Neuron (in vitro differentiated cells): Measurements from ENCODE around the gene PDSS2.

ENCODE experiments used
- H2AFZ ChIP-seq: one replicate; pipeline ENCODE4 v1.6.1; 2013; ENCODE audit warnings: low read depth, mild to moderate bottlenecking, inconsistent platforms, low read length, moderate library complexity
- H3K27me3 ChIP-seq: one replicate; pipeline ENCODE4 v1.6.1; 2013; ENCODE audit warnings: low read length; ENCODE audit not compliant: insufficient read depth
- H3K36me3 ChIP-seq: one replicate; pipeline ENCODE4 v1.6.1; 2013; ENCODE audit warnings: low read length; ENCODE audit not compliant: insufficient read depth
- H3K4me1 ChIP-seq: one replicate; pipeline ENCODE4 v1.6.1; 2013; ENCODE audit warnings: low read length; ENCODE audit not compliant: insufficient read depth
- H3K4me3 ChIP-seq: 2 replicates; pipeline ENCODE4 v1.5.1; 2013; ENCODE audit warnings: mild to moderate bottlenecking, low read length, moderate library complexity
- H3K9me3 ChIP-seq: one replicate; pipeline ENCODE4 v1.6.1; 2013; ENCODE audit warnings: low read length

The PDSS2 gene

DNA sequence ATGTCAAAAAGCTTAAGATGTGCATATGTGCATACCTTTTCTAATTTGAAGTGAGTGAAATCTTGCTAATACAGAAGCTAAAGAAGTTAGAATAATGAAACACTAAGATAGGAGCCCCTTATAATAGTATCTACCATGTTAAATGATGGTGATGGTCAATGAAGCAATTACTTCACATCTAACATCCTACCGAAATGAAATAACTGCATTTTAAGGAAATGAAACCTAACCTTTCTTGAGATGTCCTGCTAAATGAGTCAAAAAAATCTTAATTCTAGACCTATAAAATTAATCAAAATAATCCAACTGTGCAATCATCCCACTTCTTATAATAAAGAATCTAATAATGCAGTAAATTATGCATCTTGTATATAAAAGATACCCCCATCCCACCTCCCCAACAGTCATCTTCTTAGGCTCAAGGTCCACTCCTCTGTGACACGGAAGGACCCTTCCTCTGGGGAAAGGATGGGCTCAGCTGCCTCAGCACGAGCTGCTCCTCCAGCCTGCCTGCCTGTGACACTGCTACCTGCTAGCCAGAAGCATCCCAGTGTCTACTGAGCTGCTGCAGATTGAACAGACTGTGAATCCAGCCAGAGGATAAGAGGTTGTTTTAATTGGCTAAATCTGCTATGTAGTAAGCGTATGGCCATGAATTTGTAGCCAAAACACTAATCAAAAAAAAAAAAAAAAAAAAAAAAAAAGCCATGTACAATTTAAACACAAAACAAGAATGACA is 214.5 kb downstream of the PDSS2 start:
- Histone ChIP-seq H3K4me1 (peaks cover 3% of the 10 kb centered on the region), H3K27me3 (no peaks in the 10 kb centered on the region), H3K9me3 (no peaks in the 10 kb centered on the region), H3K36me3 (no peaks in the 10 kb centered on the region), H2AFZ (no peak overlapping the region), H3K4me3 (no peak overlapping the region)

DNA sequence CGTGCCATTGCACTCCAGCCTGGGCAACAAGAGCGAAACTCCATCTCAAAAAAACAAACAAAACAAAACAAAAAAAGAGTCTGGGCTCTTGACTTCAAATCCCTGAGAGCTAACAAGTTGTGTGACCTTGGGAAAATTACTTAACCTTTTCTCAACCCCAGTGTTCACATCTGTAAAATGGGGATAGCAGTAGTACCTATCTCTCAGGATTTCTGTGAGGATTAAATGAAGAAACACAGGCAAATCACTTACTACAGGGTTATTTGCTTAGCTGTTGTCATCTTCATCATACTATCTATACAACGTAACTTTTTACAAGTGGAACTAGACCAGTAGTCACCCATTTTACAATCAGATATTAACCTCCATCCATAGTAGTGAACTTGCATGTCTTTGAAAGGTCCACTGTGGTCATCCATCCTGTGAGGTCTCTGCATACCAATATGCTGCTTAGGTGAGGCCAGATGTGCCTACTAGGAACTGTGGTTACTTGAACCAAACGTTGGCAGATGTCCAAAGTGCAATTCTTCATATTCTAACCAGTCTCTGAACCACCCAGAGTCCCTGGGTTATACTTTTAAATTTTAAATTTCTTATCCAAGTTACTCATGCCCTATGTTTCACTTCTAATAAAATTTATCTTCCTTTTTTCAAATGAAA is 215.2 kb downstream of the PDSS2 start:
- H3K36me3 ChIP-seq: no peaks in the 10 kb centered on the region
- peaks cover 3% of the 10 kb centered on the region for H3K4me1 ChIP-seq
- H3K4me3 ChIP-seq: no peak overlapping the region
- H3K27me3 ChIP-seq: no peaks in the 10 kb centered on the region
- H2AFZ ChIP-seq: no peak overlapping the region
- no peaks in the 10 kb centered on the region for H3K9me3 ChIP-seq

DNA sequence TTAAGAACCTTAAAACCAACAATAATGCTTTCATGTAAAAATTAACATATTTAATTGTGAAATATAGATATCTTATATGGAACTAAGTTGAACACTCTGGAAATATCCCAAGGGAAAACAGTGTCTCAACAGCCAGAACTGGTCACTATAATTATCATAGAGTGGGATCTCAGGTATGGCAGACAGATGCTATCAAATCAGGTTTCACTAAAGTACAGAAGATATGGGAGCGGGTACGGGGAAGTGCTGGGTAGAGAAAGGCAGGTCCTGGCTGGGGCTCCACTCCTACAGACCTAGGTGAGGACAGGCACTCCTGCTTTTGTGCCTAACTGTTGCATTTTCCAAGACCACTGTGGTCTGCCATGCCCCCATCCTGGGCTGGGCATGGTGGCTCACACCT is 215.9 kb downstream of the PDSS2 start:
- no peaks in the 10 kb centered on the region for H3K36me3 ChIP-seq
- H3K4me3 ChIP-seq: no peak overlapping the region
- no peaks in the 10 kb centered on the region for H3K27me3 ChIP-seq
- H2AFZ ChIP-seq: no peak overlapping the region
- H3K4me1 ChIP-seq: peaks cover 3% of the 10 kb centered on the region
- H3K9me3 ChIP-seq: no peaks in the 10 kb centered on the region

DNA sequence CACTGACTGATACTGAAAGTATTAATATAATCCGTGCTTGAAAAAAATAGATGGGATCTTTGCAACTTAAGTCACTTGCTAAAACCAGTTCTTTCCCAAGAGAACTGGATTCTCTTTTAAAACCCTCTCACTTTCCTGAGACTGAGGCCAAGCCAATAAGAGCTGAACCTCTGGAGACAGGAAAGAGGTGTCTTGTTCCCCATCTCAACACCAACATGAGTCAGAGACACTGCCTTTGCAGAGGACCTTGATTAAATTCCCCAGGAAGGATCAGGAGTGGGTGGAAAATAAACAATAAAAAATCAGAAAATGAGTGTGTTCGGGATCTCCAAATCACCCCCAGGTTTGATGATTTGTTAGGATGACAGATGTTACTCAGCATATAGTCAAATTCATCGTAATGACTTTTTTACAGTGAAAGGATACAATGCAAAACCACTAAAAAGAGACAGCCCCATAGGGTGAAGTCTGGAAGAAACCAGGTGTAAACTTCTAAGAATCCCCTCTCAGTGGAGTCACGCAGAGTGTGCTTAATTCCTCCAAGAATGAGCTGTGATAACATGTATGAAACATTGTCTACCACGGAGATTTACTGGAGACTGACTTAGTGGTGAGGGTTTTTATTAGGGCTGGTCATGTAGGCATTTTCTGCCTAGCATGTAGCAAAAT is 221.2 kb downstream of the PDSS2 start:
- H3K36me3 ChIP-seq: no peaks in the 10 kb centered on the region
- H3K27me3 ChIP-seq: no peaks in the 10 kb centered on the region
- no peak overlapping the region for H2AFZ ChIP-seq
- no peaks in the 10 kb centered on the region for H3K4me1 ChIP-seq
- H3K4me3 ChIP-seq: no peak overlapping the region
- no peaks in the 10 kb centered on the region for H3K9me3 ChIP-seq

DNA sequence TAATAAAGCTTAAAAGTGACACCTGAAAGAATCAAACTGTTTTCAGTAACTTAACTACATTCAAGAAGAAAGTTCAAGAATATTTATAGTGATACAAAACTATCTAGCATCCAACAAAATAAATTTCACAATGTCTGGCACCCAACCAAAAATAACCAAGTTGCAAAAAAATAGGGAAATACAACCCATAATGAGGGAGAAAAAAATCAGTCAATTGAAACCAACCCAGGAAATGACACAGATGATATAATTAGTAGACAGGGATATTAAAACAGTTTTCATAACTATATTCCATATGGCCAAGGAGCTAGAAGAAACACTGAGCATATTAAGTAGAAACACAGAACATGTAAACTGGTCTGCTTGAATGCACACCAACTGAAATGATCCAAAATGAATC is 223.9 kb downstream of the PDSS2 start:
- Histone ChIP-seq H3K36me3 (no peaks in the 10 kb centered on the region), H3K27me3 (no peaks in the 10 kb centered on the region), H3K4me1 (no peaks in the 10 kb centered on the region), H3K4me3 (no peak overlapping the region), H3K9me3 (no peaks in the 10 kb centered on the region), H2AFZ (no peak overlapping the region)

DNA sequence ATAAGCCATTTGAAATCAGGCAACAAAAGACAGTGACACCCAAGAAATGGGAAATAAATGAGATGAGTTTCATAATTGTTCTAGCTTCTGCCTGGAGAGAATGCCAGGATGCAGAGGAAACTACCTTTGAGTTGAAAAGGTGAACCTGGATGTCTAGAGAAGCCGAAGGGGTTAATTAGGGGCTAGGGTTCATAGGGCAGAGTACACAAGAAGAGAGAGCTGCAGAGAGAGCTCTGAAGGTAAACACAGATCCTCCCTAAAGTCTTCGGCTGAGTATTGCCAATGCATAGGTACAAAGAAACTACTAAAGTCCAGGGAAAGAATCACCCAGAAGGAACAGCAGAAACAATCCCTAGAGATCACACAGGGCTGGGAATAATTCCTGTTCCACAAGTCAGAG is 224.4 kb downstream of the PDSS2 start:
- H3K4me1 ChIP-seq: no peaks in the 10 kb centered on the region
- no peak overlapping the region for H3K4me3 ChIP-seq
- no peaks in the 10 kb centered on the region for H3K27me3 ChIP-seq
- H2AFZ ChIP-seq: no peak overlapping the region
- H3K36me3 ChIP-seq: no peaks in the 10 kb centered on the region
- H3K9me3 ChIP-seq: no peaks in the 10 kb centered on the region

DNA sequence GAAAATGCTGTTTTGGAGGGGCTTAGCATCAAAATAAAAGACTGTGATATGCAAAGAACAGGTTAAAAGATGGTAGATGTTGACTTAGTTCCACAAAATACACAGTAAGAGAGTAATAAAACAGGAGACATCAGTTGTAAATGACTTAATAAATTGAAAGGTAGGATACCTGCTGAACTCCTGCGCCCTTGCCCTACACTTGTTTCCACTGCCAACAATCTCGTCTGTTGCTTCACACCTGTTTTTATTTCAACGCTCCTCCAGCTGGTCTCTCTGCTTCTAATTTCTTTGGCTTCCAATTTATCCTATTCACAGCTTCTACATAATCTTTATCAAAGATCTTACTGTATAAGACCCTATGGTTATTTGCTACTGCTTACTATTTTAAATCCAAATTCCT is 228.1 kb downstream of the PDSS2 start:
- Histone ChIP-seq H3K4me3 (no peak overlapping the region), H3K4me1 (no peaks in the 10 kb centered on the region), H2AFZ (no peak overlapping the region), H3K36me3 (no peaks in the 10 kb centered on the region), H3K27me3 (no peaks in the 10 kb centered on the region), H3K9me3 (no peaks in the 10 kb centered on the region)

DNA sequence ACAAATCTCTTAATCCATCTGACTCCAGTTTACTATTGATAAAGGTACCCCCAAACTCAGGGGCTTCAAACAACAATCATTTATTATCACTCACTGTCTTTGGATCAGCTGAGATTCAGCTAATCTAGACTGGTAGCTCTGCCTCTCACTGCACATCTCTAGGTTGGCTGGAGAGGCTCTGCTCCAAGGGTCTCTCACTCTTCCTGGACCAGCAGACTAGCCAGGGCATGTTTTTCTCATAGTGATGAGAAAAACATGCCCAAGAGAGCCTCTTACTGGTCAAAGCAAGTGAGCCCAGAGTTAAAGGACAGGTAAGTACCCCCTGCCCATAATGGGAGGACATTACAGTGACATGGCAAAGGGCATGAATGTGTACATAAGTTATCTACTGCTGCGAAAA is 228.9 kb downstream of the PDSS2 start:
- Histone ChIP-seq H3K9me3 (no peaks in the 10 kb centered on the region), H2AFZ (no peak overlapping the region), H3K36me3 (no peaks in the 10 kb centered on the region), H3K4me3 (no peak overlapping the region), H3K4me1 (no peaks in the 10 kb centered on the region), H3K27me3 (no peaks in the 10 kb centered on the region)

DNA sequence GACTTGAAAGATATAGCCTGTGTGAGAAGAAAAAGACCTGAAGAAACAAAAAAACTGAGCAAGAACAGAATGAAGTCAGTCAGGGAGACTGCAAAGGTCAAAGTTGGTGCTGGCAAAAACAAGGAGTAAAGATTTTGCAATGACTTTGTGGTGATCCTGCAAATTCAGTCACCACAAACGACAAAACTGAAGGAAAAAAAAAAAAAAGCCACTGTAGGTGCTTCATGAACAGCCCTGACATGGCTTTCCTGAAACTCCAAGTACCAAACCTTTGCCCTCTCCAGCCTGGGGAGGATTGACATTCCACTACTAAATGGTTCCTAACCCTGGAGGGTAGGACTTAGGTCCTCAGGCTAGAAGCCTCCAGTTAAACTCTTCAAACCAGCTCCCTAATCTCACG is 229.3 kb downstream of the PDSS2 start:
- H3K36me3 ChIP-seq: no peaks in the 10 kb centered on the region
- H3K27me3 ChIP-seq: no peaks in the 10 kb centered on the region
- H3K9me3 ChIP-seq: no peaks in the 10 kb centered on the region
- no peak overlapping the region for H2AFZ ChIP-seq
- no peak overlapping the region for H3K4me3 ChIP-seq
- no peaks in the 10 kb centered on the region for H3K4me1 ChIP-seq

DNA sequence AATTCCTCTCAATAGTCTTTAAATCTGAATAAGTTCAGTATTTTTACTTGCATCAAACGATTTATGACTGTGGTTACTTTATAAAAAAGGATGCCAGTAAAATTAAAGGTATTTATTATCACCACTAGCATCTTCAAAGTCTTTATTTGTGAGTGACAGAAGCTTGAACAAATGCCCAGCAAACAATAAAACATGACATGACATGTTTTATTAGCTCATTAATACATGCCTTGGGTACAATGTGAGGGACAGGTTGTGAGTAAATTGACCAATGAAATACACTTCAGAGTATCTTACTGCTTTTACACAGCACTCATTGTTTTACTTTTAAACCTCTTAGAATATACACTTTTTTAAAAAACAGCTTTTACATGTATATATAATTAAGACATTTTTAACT is 230.6 kb downstream of the PDSS2 start:
- Histone ChIP-seq H2AFZ (no peak overlapping the region), H3K27me3 (no peaks in the 10 kb centered on the region), H3K9me3 (no peaks in the 10 kb centered on the region), H3K4me3 (no peak overlapping the region), H3K36me3 (no peaks in the 10 kb centered on the region), H3K4me1 (no peaks in the 10 kb centered on the region)

DNA sequence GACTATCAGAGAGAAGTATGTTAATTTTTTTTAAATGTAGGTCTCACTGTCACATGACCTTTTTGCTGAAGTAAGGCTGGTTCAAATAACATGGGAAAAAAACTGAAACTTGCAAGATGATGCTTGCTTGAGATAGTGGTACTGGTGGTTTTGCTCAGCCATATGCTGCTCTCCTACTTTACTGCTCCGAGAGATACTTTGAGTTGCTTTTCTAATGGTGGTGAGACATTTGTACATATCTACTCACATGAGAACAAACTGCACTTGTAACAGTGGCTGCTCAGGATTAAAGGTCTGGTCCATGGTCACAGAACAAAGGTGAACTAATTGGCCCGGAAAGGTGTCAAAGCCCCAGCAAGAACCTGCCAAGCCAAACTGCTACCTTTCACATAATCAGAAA is 237.8 kb downstream of the PDSS2 start:
- Histone ChIP-seq H3K4me1 (no peaks in the 10 kb centered on the region), H3K4me3 (no peak overlapping the region), H2AFZ (no peak overlapping the region), H3K27me3 (no peaks in the 10 kb centered on the region), H3K36me3 (no peaks in the 10 kb centered on the region), H3K9me3 (no peaks in the 10 kb centered on the region)

DNA sequence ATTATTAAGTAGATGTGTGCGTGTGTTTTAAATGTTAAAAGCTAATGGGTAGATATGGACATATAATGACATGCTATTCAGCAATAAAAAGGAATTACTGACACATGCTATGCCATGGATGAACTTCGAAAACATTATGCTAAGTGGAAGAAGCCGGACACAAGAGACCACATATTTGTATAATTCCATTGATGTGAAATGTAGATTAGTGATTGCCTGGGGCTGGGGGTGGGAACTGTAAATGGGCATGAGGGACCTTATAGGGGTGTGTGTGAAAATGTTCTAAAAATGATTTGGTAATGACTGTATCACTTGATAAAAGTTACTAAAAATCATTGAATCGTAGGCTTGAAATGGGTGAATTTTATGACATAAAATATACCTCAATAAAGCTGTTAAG is 239.5 kb downstream of the PDSS2 start:
- H3K36me3 ChIP-seq: no peaks in the 10 kb centered on the region
- H2AFZ ChIP-seq: no peak overlapping the region
- H3K9me3 ChIP-seq: no peaks in the 10 kb centered on the region
- no peaks in the 10 kb centered on the region for H3K4me1 ChIP-seq
- no peak overlapping the region for H3K4me3 ChIP-seq
- no peaks in the 10 kb centered on the region for H3K27me3 ChIP-seq

DNA sequence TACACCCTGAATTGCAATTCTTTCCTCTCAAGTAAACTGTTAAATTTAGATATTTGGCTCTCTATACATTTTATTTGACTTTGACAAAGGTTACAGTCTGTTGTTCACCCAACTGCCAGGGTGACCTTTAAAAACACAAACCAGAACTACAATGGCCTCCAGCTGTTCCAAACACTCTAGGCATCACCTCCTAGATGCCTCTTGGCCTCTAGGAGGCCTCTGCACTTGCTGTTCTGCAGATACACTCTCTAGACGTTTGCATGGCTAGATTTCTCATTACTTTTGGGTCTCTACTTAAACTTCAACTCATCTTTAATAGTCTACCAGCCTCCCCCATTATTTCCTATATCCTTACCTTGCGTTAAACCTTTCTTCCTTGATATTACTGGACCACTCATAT is 241.2 kb downstream of the PDSS2 start:
- H3K9me3 ChIP-seq: no peaks in the 10 kb centered on the region
- H3K4me3 ChIP-seq: no peak overlapping the region
- no peak overlapping the region for H2AFZ ChIP-seq
- H3K4me1 ChIP-seq: no peaks in the 10 kb centered on the region
- no peaks in the 10 kb centered on the region for H3K27me3 ChIP-seq
- H3K36me3 ChIP-seq: no peaks in the 10 kb centered on the region
